Muscle layer of colon (tissue), 2 donors: ENCODE data around the gene TRAF3.

Source experiments
- H3K27ac ChIP-seq: one replicate; pipeline ENCODE4 v1.7.0; 2013; ENCODE audit warnings: low read depth, mild to moderate bottlenecking, low read length, moderate library complexity
- H3K27me3 ChIP-seq, 2 donors: one replicate each; pipeline ENCODE4 v1.7.0; 2013; ENCODE audit warnings: low read length in 2 of 2, mild to moderate bottlenecking in 2 of 2; ENCODE audit not compliant: insufficient read depth in 2 of 2, control insufficient read depth in 1 of 2
- H3K36me3 ChIP-seq: one replicate; pipeline ENCODE4 v1.7.0; 2013; ENCODE audit warnings: mild to moderate bottlenecking, low read length; ENCODE audit not compliant: insufficient read depth
- H3K4me1 ChIP-seq: one replicate; pipeline ENCODE4 v1.7.0; 2013; ENCODE audit warnings: mild to moderate bottlenecking, low read length; ENCODE audit not compliant: insufficient read depth
- H3K4me3 ChIP-seq, 2 donors: one replicate each; pipeline ENCODE4 v1.7.0; 2013; ENCODE audit warnings: low read length in 2 of 2, low read depth in 1 of 2, mild to moderate bottlenecking in 1 of 2, moderate library complexity in 1 of 2
- H3K9ac ChIP-seq: one replicate; pipeline ENCODE4 v1.7.0; 2013; ENCODE audit warnings: low read length
- H3K9me3 ChIP-seq: one replicate; pipeline ENCODE4 v1.7.0; 2013; ENCODE audit warnings: mild to moderate bottlenecking, low read length
- donor health status: abdominal sarcoma.
- donor health status: Adenocarcinoma of cecum.

The TRAF3 gene

GRCh38 chr14:102945346-102946130, 168.3 kb downstream of the TRAF3 start:
- Histone ChIP-seq H3K36me3 (peaks cover 60% of the 10 kb centered on the region), H3K27ac (no peak overlapping the region)

DNA sequence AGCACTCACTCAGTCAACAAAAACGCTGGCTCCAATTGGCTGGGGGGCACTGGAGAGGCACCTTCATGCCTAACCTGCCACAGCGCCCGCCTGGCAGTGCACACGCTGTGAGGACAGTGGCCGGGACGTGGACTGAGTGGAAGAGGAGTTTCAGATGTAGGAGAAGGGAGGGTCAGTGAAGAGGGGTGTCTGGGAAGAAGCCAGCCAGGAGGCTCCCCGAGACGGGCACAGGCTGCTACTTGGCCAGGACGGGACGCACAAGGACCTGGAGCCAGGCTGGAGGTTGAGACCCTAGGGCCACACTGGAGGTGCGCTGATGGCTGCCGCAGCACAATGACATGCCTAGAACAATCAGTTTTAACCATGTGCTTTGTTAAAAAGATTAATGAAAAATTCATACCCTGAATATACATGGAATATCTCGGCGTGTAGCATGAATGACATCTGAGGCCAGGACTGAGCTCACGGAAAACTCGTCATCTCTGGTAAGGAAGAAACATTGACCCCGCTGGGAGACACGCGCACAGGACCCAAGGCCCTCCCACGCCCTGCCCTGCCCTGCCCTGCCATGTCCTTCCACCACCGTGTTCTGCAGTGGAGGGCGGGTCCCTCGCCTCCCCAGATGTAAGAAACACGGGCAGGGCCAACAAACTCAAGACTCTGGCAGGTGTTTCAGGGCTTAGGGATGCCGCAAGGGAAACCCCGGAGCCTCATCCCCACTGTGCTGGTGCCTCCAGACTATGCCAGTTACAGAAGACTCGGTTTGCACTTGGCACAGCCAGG, 170.3 kb downstream of the TRAF3 start:
- H3K4me1 ChIP-seq, result peaks cover 15% of the 10 kb centered on the region
- peaks cover 76% of the 10 kb centered on the region for H3K36me3 ChIP-seq
- H3K9me3 ChIP-seq, result no peaks in the 10 kb centered on the region
- no peak overlapping the region for H3K4me3 ChIP-seq
- H3K9ac ChIP-seq, result no peak overlapping the region
- no peaks in the 10 kb centered on the region for H3K27me3 ChIP-seq
- H3K27ac ChIP-seq, result no peak overlapping the region

More at GRCh38 chr14:102945346-102946130, 168.3 kb downstream of the TRAF3 start:
- H3K4me3 ChIP-seq, result no peak overlapping the region
- H3K9me3 ChIP-seq, result no peaks in the 10 kb centered on the region
- peaks cover 15% of the 10 kb centered on the region for H3K4me1 ChIP-seq
- H3K27me3 ChIP-seq, result no peaks in the 10 kb centered on the region
- no peak overlapping the region for H3K9ac ChIP-seq

- H3K9ac ChIP-seq, result no peak overlapping the region
- H3K27me3 ChIP-seq, result no peaks in the 10 kb centered on the region
- no peak overlapping the region for H3K4me3 ChIP-seq
- H3K9me3 ChIP-seq, result no peaks in the 10 kb centered on the region
- peaks cover 15% of the 10 kb centered on the region for H3K4me1 ChIP-seq
- H3K36me3 ChIP-seq, result peaks cover 80% of the 10 kb centered on the region
- H3K27ac ChIP-seq, result no peak overlapping the region
Measured at GRCh38 chr14:102948698-102949061, 171.4 kb downstream of the TRAF3 start.

DNA sequence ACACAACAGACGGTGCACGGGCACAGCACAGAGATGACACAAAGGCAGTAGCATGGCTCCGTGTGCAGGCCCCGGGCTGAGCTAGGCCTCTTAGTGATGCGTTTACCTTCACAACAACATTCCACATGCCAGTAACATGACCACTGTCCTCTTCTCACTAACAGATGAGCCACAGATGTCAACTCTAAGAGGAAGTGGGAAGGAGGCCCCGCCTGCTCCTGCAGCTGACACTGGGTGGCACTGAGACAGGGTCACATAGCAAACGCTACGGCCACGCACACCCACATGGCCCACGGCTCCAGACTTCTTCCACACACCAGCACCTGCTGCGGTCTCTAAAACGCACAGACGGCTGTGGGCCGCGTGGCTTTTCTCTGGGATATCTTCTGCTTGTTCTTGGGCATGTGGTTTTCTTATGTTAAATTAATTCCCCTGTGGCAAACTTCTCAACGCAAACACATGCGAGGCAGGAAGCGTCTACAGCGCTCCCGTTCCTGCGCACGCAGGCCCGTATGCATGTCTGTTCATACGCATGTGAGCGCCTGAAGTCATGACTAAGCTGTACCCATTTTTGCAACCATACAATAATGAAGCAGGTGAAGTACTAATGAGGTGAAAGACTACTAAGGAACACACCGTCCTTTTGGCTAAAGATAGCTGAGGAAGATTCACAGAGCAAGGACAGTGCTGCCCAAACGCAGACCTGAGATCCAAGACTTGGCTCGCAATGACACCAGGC, 172.0 kb downstream of the TRAF3 start:
- H3K36me3 ChIP-seq, result peaks cover 80% of the 10 kb centered on the region
- H3K4me1 ChIP-seq, result peaks cover 15% of the 10 kb centered on the region
- no peak overlapping the region for H3K9ac ChIP-seq
- H3K4me3 ChIP-seq, result no peak overlapping the region
- H3K9me3 ChIP-seq, result no peaks in the 10 kb centered on the region
- no peaks in the 10 kb centered on the region for H3K27me3 ChIP-seq
- H3K27ac ChIP-seq, result no peak overlapping the region

DNA sequence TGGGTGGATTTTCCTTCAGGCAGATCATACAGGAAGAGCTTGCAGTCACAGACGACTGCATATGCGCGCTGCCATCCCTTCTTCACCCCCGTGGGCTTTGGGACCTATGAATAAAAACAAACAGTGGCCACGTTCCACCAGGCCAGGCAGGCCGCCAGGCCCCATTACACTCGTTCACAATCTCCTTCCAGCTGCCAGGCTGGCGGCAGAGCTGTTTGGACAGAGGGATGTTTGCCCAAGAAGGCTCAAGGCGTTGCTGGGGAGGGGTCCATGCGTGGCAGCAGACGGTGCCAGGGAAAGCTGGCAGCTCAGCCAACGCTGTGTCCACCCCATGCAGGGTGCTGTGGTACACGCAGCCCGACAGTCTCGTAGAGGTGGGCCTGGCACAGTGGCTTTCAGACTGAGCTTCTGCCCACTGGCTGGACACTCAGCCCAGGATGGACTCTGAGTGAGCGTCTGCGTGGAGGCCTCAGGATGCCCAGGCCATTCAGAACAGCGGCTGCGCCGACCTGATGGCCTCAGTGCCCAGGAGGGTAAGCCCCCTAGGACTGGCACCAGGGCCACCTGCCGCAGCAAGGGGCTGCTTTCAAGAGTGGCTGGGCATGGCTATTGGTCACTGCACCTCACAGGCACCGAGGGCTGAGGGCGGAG, 172.7 kb downstream of the TRAF3 start:
- no peak overlapping the region for H3K9ac ChIP-seq
- no peak overlapping the region for H3K4me3 ChIP-seq
- no peaks in the 10 kb centered on the region for H3K27me3 ChIP-seq
- no peaks in the 10 kb centered on the region for H3K9me3 ChIP-seq
- H3K4me1 ChIP-seq, result peaks cover 15% of the 10 kb centered on the region
- H3K36me3 ChIP-seq, result peaks cover 81% of the 10 kb centered on the region
- no peak overlapping the region for H3K27ac ChIP-seq

DNA sequence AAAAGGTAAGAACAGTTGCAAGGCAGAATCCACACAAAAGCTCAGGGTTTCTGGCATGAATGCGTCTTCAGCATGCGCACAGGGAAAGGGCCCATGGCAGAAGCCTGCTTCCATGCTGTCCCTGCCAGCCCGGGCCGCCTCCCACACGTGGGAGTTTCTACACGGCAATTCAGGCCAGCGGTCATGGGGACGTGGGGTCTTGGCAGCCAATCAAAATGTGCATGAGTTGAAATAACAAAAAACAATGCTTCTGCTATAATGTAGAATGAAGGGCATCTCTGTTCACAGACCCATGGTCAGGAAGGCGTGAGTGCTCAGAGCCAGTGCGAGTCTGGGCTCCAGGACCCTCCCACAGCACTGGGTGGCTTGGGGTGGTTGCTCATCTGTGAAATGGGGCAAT, 173.8 kb downstream of the TRAF3 start:
- no peak overlapping the region for H3K27ac ChIP-seq
- H3K9ac ChIP-seq, result no peak overlapping the region
- H3K4me1 ChIP-seq, result peaks cover 15% of the 10 kb centered on the region
- no peaks in the 10 kb centered on the region for H3K27me3 ChIP-seq
- peaks cover 79% of the 10 kb centered on the region for H3K36me3 ChIP-seq
- no peak overlapping the region for H3K4me3 ChIP-seq
- H3K9me3 ChIP-seq, result no peaks in the 10 kb centered on the region

DNA sequence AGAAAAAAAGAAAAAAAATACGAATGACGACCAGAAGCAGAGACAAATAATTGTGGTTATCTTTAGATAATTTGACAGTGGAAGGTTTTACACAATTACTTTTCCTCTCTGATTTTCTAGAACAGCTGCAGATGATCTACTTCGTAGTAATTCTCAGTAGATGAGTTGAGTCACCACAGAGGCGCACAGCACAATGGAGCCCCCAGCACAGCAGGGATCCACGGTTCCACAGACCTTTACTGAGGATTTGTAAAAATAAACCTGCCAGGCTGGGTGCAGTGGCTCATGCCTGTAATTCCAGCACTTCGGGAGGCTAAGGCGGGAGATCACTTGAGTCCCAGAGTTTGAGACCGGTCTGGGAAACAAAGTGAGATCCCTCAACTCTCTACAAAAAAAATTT, 174.6 kb downstream of the TRAF3 start:
- Histone ChIP-seq H3K36me3 (peaks cover 73% of the 10 kb centered on the region), H3K4me1 (peaks cover 15% of the 10 kb centered on the region), H3K27me3 (no peaks in the 10 kb centered on the region), H3K4me3 (no peak overlapping the region), H3K27ac (no peak overlapping the region), H3K9ac (no peak overlapping the region), H3K9me3 (no peaks in the 10 kb centered on the region)

- H3K9ac ChIP-seq, result no peak overlapping the region
- no peaks in the 10 kb centered on the region for H3K27me3 ChIP-seq
- no peak overlapping the region for H3K27ac ChIP-seq
- H3K4me3 ChIP-seq, result no peak overlapping the region
- H3K36me3 ChIP-seq, result peaks cover 72% of the 10 kb centered on the region
- H3K4me1 ChIP-seq, result peaks cover 15% of the 10 kb centered on the region
- H3K9me3 ChIP-seq, result no peaks in the 10 kb centered on the region
Measured at GRCh38 chr14:102952276-102952675, 175.0 kb downstream of the TRAF3 start.

GRCh38 chr14:102953100-102953499, 175.9 kb downstream of the TRAF3 start:
- no peaks in the 10 kb centered on the region for H3K9me3 ChIP-seq
- H3K4me1 ChIP-seq, result peaks cover 15% of the 10 kb centered on the region
- no peaks in the 10 kb centered on the region for H3K27me3 ChIP-seq
- H3K9ac ChIP-seq, result no peak overlapping the region
- H3K4me3 ChIP-seq, result no peak overlapping the region
- no peak overlapping the region for H3K27ac ChIP-seq
- peaks cover 75% of the 10 kb centered on the region for H3K36me3 ChIP-seq

DNA sequence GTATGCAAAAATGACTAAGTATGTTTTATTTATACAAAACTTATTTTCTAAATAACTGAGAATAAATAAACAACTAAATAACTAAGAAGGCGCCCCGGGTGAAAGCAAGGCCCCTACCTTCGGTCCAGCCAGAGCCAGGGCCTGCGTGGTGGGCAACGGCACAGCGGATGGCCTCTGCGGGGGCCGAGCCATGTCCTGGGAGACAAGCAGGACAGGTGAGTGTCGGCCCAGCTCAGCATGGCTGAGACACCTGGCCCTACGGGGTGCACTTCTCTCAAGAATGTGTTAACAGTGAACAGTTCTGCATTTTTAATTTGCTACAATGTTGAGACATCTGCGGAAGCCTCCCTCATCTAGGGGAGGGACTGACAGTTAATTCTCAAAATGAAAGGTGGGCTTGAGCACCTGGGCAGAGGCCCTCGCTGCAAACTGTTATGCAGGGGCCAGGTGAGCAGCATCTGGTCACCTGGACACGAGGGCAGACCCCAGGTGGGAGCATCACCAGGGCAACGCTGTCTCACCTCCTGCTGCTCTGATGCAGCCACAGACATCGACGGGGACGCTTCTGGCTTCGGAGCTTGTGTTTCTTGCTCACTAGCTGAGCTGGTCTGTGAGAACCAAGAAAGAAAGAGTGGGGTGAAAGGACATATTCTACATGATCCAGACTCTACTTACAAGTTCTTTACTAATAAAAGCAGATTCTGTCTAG, 177.0 kb downstream of the TRAF3 start:
- H3K9me3 ChIP-seq, result no peaks in the 10 kb centered on the region
- no peaks in the 10 kb centered on the region for H3K27me3 ChIP-seq
- H3K9ac ChIP-seq, result no peak overlapping the region
- peaks cover 77% of the 10 kb centered on the region for H3K36me3 ChIP-seq
- H3K27ac ChIP-seq, result no peak overlapping the region
- no peak overlapping the region for H3K4me3 ChIP-seq
- peaks cover 11% of the 10 kb centered on the region for H3K4me1 ChIP-seq
